HepG2 (cell line): ENCODE measurements around the gene FAM117B. TPM values are rescaled to one million over a fixed set of nuclear protein-coding genes. Genes with fewer than 3 reads are reported as not detected.
A peak's percentile ranks its signal among the peaks of the same experiment; 100 is the strongest.

Experiments
- FOXA1 ChIP-seq, 2 experiments: fragments of 450-650 bp in 1 of 2; sonication (generic) in 1 of 2; formaldehyde crosslinking in 1 of 2; IDR thresholded peaks; 2 replicates each; pipeline versions ENCODE4 v1.4.0 to v1.6.1; 2016 to 2020; ENCODE audit warnings: missing genetic modification reagents in 1 of 2
- HDAC1 ChIP-seq: sonication (generic); formaldehyde crosslinking; IDR thresholded peaks from 2 replicates; pipeline ENCODE4 v1.5.1; 2020; ENCODE audit warnings: mild to moderate bottlenecking, missing genetic modification reagents
- KMT2A ChIP-seq: sonication (generic); formaldehyde crosslinking; IDR thresholded peaks from 2 replicates; pipeline ENCODE4 v1.4.0; 2020; ENCODE audit warnings: missing genetic modification reagents
- MTA1 ChIP-seq: sonication (generic); formaldehyde crosslinking; IDR thresholded peaks from 2 replicates; pipeline ENCODE4 v1.4.0; 2020; ENCODE audit warnings: missing genetic modification reagents, mild to moderate bottlenecking, borderline replicate concordance
- NBN ChIP-seq: fragments of 450-650 bp; conservative IDR thresholded peaks from 2 replicates; pipeline ENCODE4 v1.6.1; 2017
- RARA ChIP-seq: IDR thresholded peaks from 2 replicates; pipeline ENCODE4 v1.6.1; 2016; ENCODE audit warnings: missing genetic modification reagents, missing compliant biosample characterization
- SKIL ChIP-seq: sonication (generic); formaldehyde crosslinking; IDR thresholded peaks from 2 replicates; pipeline ENCODE4 v1.8.0; 2022; ENCODE audit warnings: missing genetic modification reagents, mild to moderate bottlenecking, moderate library complexity, borderline replicate concordance
- SMAD3 ChIP-seq: sonication (generic); formaldehyde crosslinking; IDR thresholded peaks from 2 replicates; pipeline ENCODE4 v1.4.0; 2020; ENCODE audit warnings: missing genetic modification reagents
- SNAPC5 ChIP-seq: sonication (generic); formaldehyde crosslinking; IDR thresholded peaks from 2 replicates; pipeline ENCODE4 v1.8.1; 2023; ENCODE audit warnings: mild to moderate bottlenecking, missing genetic modification reagents, borderline replicate concordance
- SNRNP70 ChIP-seq: fragments of 200-400 bp; formaldehyde crosslinking; IDR thresholded peaks from 2 replicates; pipeline ENCODE4 v1.6.1; 2017; ENCODE audit warnings: mild to moderate bottlenecking, low read depth, low read length, moderate library complexity
- TEAD2 ChIP-seq: sonication (generic); formaldehyde crosslinking; IDR thresholded peaks from 2 replicates; pipeline ENCODE4 v1.9.0; 2021; ENCODE audit warnings: missing genetic modification reagents
- ZNF543 ChIP-seq: sonication (generic); formaldehyde crosslinking; IDR thresholded peaks from 2 replicates; pipeline ENCODE4 v1.4.0; 2020; ENCODE audit warnings: mild to moderate bottlenecking, missing genetic modification reagents
- ZNF614 ChIP-seq: IDR thresholded peaks from 2 replicates; pipeline ENCODE4 v1.6.1; 2018; ENCODE audit warnings: missing biosample characterization, missing genetic modification reagents, inconsistent platforms, borderline replicate concordance
- ZNF619 ChIP-seq: sonication (generic); formaldehyde crosslinking; IDR thresholded peaks from 2 replicates; pipeline ENCODE4 v1.4.0; 2020; ENCODE audit warnings: mild to moderate bottlenecking, missing genetic modification reagents
- ZNF878 ChIP-seq: sonication (generic); formaldehyde crosslinking; IDR thresholded peaks from 2 replicates; pipeline ENCODE4 v1.8.1; 2023; ENCODE audit warnings: mild to moderate bottlenecking, missing genetic modification reagents, moderate library complexity
- polyA plus RNA-seq, 8 experiments: library from polyadenylated mRNA; depleted of rRNA in 3 of 8; stranded (reverse) in 7 of 8; unstranded in 1 of 8; fragments of >200 nt; fragmentation: Illumina TruSeq in 4 of 8; extraction: Trizol in 4 of 8; gene quantifications; 2 replicates each; pipeline versions ENCODE4 v1.2.1 to v1.2.3, GENCODE V29; 2011 to 2016; ENCODE audit warnings: low read depth in 4 of 8, missing spikeins in 1 of 8, mixed read lengths in 1 of 8; ENCODE audit not compliant: insufficient read depth in 1 of 8
- total RNA-seq, 5 experiments: library from RNA; depleted of rRNA; stranded (reverse); fragments of >200 nt; fragmentation: Illumina TruSeq; extraction: Trizol; gene quantifications; 2 replicates each; pipeline ENCODE4 v1.2.3, GENCODE V29; 2016; ENCODE audit warnings: low read depth in 1 of 5
- TF ChIP-seq, protein P1 (sequence below): sonication (generic); formaldehyde crosslinking; IDR thresholded peaks from 2 replicates; pipeline ENCODE4 v1.5.1; 2020; ENCODE audit warnings: mild to moderate bottlenecking, missing genetic modification reagents, borderline replicate concordance
- TF ChIP-seq, protein P2 (sequence below): sonication (generic); formaldehyde crosslinking; IDR thresholded peaks from 2 replicates; pipeline ENCODE4 v1.9.0; 2021; ENCODE audit warnings: missing genetic modification reagents, borderline replicate concordance

FAM117B gene
- total and polyA plus RNA-seq, 2 of the 13 experiments (the other 11 are each of a cell fraction or from before 2014, with no cell fraction given), result 5.8 to 11.0 TPM

- TF ChIP-seq NBN (no peak), ZNF878 (CRISPR knock-in tag) (no peak), SMAD3 (CRISPR knock-in tag) (0 out of 2 replicates have a peak, but pooled peaks have one; percentile 34), RARA (CRISPR knock-in tag) (peak; percentile 19; the same call in 1 of the 2 replicates), SKIL (CRISPR knock-in tag) (no peak), SNAPC5 (CRISPR knock-in tag) (no peak), MTA1 (CRISPR knock-in tag) (peak; percentile 57; the same call in 1 of the 2 replicates), FOXA1 (IDR thresholded peaks at IDR 0.05) (no peak), FOXA1 (CRISPR knock-in tag; IDR thresholded peaks at IDR 0.05) (peak; percentile 90), ZNF543 (no peak), HDAC1 (peak; percentile 65), SNRNP70 (no peak), KMT2A (CRISPR knock-in tag) (peak; percentile 53; the same call in 1 of the 2 replicates), TEAD2 (CRISPR knock-in tag) (no peak), ZNF619 (CRISPR knock-in tag) (no peak), ZNF614 (peak; percentile 62; the same call in 1 of the 2 replicates)
- TF ChIP-seq, protein P1, sequence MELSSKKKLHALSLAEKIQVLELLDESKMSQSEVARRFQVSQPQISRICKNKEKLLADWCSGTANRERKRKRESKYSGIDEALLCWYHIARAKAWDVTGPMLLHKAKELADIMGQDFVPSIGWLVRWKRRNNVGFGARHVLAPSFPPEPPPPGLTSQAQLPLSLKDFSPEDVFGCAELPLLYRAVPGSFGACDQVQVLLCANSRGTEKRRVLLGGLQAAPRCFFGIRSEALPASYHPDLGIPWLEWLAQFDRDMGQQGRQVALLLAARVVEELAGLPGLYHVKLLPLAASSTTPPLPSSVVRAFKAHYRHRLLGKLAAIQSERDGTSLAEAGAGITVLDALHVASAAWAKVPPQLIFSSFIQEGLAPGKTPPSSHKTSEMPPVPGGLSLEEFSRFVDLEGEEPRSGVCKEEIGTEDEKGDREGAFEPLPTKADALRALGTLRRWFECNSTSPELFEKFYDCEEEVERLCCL (CRISPR knock-in tag), result no peak
- TF ChIP-seq, protein P2, sequence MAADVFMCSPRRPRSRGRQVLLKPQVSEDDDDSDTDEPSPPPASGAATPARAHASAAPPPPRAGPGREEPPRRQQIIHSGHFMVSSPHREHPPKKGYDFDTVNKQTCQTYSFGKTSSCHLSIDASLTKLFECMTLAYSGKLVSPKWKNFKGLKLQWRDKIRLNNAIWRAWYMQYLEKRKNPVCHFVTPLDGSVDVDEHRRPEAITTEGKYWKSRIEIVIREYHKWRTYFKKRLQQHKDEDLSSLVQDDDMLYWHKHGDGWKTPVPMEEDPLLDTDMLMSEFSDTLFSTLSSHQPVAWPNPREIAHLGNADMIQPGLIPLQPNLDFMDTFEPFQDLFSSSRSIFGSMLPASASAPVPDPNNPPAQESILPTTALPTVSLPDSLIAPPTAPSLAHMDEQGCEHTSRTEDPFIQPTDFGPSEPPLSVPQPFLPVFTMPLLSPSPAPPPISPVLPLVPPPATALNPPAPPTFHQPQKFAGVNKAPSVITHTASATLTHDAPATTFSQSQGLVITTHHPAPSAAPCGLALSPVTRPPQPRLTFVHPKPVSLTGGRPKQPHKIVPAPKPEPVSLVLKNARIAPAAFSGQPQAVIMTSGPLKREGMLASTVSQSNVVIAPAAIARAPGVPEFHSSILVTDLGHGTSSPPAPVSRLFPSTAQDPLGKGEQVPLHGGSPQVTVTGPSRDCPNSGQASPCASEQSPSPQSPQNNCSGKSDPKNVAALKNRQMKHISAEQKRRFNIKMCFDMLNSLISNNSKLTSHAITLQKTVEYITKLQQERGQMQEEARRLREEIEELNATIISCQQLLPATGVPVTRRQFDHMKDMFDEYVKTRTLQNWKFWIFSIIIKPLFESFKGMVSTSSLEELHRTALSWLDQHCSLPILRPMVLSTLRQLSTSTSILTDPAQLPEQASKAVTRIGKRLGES (CRISPR knock-in tag), result no peak
Measured at GRCh38 chr2:202588647-202589581, 45.9 kb upstream of the FAM117B start (continued).
